Epithelial cell of proximal tubule (primary cell): ENCODE measurements around the gene EMC6. TPM values are rescaled to one million over a fixed set of nuclear protein-coding genes. Genes with fewer than 3 reads are reported as not detected.

ENCODE experiments used
- DNase-seq: peaks from one replicate; pipeline ENCODE4 v3.0.0-alpha.2; 2011; ENCODE audit warnings: low read depth
- H3K4me3 ChIP-seq: 2 replicates; pipeline ENCODE4 v1.5.1; 2011; ENCODE audit warnings: low read depth, mild to moderate bottlenecking, low read length
- CTCF ChIP-seq: conservative IDR thresholded peaks from 2 replicates; pipeline ENCODE4 v1.5.1; 2012; ENCODE audit warnings: low read depth, mild to moderate bottlenecking, low read length
- total RNA-seq: library from RNA; depleted of rRNA; stranded (reverse); fragments of >200 nt; gene quantifications from 2 replicates; pipeline ENCODE4 v1.2.3, GENCODE V29; 2015

EMC6 gene
- total RNA-seq, 1 donor from 2014 or later, result 25.6 TPM

DNA sequence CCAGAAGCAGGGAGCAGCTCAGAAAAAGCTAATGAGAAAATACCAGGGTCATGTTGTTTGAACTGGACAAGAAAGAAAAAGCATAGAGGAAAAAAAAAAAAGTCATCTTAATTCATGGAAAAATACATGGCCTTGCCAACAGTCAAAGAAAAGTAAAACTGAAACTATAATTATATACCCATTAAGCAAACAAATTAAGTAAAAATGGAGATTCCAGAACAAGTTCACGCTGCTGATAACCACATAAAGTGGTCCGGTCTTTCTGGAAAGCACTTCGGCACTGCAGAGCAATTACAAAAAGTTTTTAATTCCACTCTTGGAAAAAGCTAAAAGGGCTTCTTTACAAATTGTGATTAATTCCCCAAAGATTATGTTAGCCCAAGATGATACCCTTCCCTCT, 39.8 kb downstream of the EMC6 start:
- no peak overlapping the region for H3K4me3 ChIP-seq
- TF ChIP-seq CTCF, result no peak
- no peak for DNase-seq

DNA sequence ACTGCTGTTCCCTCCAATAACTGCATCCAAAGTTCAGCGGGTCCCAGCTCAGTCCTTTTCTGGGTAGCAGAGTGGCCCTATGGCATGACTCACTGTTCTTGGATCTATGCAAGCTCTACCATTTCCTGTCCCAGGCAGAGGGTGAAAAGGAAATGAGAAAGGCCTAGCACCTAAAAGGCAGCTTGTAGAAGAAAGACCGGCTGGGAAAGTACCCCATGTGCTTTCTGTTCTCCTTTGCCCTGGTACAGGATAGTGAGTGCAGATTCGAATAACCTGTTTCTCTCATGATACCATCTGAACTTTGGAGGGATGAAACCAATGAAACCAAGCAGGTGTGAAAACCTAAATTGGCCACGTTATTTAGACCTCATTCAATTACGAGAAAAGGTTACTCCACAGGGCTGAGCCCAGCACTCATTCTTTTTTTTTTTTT, 42.4 kb downstream of the EMC6 start:
- TF ChIP-seq CTCF, result no peak
- H3K4me3 ChIP-seq, result no peak overlapping the region
- no peak for DNase-seq

GRCh38 chr17:3712811-3713463, 44.3 kb downstream of the EMC6 start:
- DNase-seq, result no peak
- TF ChIP-seq CTCF, result no peak
- H3K4me3 ChIP-seq, result no peak overlapping the region

DNA sequence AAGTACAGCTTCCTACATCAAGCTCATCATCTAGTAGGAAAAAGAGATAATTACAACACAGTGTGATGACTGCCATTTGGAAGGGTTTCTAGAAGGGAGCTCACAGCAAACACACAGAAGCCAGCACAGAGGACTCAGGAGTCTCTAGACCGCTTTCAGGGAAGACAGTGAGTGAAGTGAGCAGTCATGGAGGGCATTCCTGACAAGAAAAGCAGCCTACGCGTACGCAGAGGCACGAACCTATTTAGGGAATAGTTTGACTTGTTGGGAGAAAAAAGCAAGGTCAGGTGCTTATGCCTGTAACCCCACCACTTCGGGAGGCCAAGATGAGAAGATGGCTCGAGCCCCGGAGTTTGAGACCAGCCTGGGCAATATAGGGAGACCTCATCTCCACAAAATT, 46.7 kb downstream of the EMC6 start:
- no peak for DNase-seq
- TF ChIP-seq CTCF, result no peak
- no peak overlapping the region for H3K4me3 ChIP-seq

DNA sequence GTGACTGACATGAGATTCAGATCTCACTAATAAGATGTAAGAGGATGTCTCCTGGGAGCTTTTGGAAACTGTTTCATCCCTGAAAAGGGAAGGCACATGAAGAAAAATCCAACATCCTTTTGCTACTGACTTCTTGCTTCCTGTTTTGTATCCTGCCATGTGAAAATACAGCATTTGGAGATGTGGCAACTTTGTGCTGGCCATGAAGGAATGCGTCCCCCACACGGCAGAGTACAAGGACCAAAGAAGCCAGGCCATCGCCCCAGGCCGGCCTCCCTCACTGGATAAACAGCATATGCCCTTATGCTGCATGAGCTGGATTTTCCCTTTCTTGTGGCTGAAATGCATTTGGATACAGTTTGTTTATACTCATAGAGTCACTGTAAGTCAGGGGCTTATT, 49.6 kb downstream of the EMC6 start:
- DNase-seq, result no peak
- TF ChIP-seq CTCF, result no peak
- no peak overlapping the region for H3K4me3 ChIP-seq

GRCh38 chr17:3719265-3719664, 50.7 kb downstream of the EMC6 start:
- no peak overlapping the region for H3K4me3 ChIP-seq
- TF ChIP-seq CTCF, result no peak
- no peak for DNase-seq

Other genes starting within 250 kb of the EMC6 start
- not detected in 2 replicates for gene OR1E2, start 235.0 kb upstream of the EMC6 start, total RNA-seq
- 0.07 TPM in 1 of 2 replicates, not detected in the other for gene SPATA22, start 197.0 kb upstream of the EMC6 start, total RNA-seq
- 0.06 TPM in 1 of 2 replicates, not detected in the other for gene ASPA, start 192.8 kb upstream of the EMC6 start, total RNA-seq
- 0.36 and 0.46 TPM in 2 replicates for gene TRPV3, start 111.0 kb upstream of the EMC6 start, total RNA-seq
- gene TRPV1, start 59.4 kb upstream of the EMC6 start, total RNA-seq, result 0.87 and 1.7 TPM in 2 replicates
- 18.1 and 23.5 TPM in 2 replicates for gene SHPK, start 32.6 kb upstream of the EMC6 start, total RNA-seq
- 5.9 and 18.2 TPM in 2 replicates for gene CTNS, start 32.1 kb upstream of the EMC6 start, total RNA-seq
- gene TAX1BP3, start 234 bp upstream of the EMC6 start, total RNA-seq, result 426 and 444 TPM in 2 replicates
- 2.3 and 4.8 TPM in 2 replicates for gene P2RX5, start 27.3 kb downstream of the EMC6 start, total RNA-seq
- gene HASPIN, start 55.1 kb downstream of the EMC6 start, total RNA-seq, result 12.3 and 15.4 TPM in 2 replicates
- 36.0 and 61.0 TPM in 2 replicates for gene ITGAE, start 132.4 kb downstream of the EMC6 start, total RNA-seq
- 15.2 and 16.4 TPM in 2 replicates for gene NCBP3, start 177.4 kb downstream of the EMC6 start, total RNA-seq
- 5.9 and 7.1 TPM in 2 replicates for gene CAMKK1, start 224.2 kb downstream of the EMC6 start, total RNA-seq
- gene P2RX1, start 247.7 kb downstream of the EMC6 start, total RNA-seq, result not detected in 2 replicates